ENCODE data around the gene TPD52L1. TPM values are rescaled to one million over a fixed set of nuclear protein-coding genes. Genes with fewer than 3 reads are reported as not detected.

TPD52L1 gene
- total and polyA plus RNA-seq, 2 donors (not counting 1 experiment from before 2014, with no cell fraction given), result not detected

DNA sequence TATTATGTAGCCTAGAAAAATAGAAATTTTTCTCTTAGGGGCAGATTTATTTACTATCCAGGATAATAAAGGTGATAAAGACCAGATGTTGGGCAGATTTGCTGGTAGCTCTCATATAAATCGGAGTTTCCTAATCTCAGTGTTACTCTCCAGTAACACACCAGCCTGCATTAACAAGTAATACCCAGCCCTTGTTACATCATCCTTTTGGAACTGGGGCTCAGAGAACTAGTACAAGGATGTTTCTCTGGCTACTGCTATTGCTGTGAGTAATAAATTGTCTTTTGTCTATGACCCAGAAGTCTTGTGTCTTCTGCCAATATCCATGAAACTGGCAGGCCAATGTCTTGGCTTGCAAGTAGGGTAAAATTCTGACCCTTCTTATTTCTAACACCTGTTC lies 16.8 kb downstream of the TPD52L1 start:
- Histone ChIP-seq H3K9me3 (ENCODE audit: control extremely low read depth in 1 of 3, control insufficient read depth in 2 of 3, insufficient read depth in 1 of 3, low read length in 2 of 3) (no peaks in the 10 kb centered on the region), H4K20me1 (ENCODE audit: control insufficient read depth, insufficient read depth, low read length, poor library complexity, severe bottlenecking) (no peaks in the 10 kb centered on the region), H3K9ac (ENCODE audit: low read length) (no peak overlapping the region), H3K27me3 (replicated peaks in 1 of 4; ENCODE audit: control extremely low read depth in 1 of 4, control insufficient read depth in 3 of 4, insufficient read depth in 4 of 4, low read length in 3 of 4) (no peaks in the 10 kb centered on the region), H3K27ac (ENCODE audit: low read length in 2 of 2) (no peak overlapping the region), H3K79me2 (ENCODE audit: control insufficient read depth, insufficient read depth, low read length) (no peaks in the 10 kb centered on the region), H3K4me1 (ENCODE audit: control insufficient read depth in 2 of 2, insufficient read depth in 2 of 2, low read length in 2 of 2) (no peaks in the 10 kb centered on the region), H2AFZ (ENCODE audit: insufficient read depth, low read depth, low read length, poor library complexity, severe bottlenecking) (no peak overlapping the region), H3K4me2 (replicated peaks; ENCODE audit: low read depth, low read length, poor library complexity, severe bottlenecking) (no peak overlapping the region), H3K36me3 (replicated peaks in 1 of 2; ENCODE audit: control extremely low read depth in 1 of 2, control insufficient read depth in 1 of 2, extremely low read depth in 1 of 2, insufficient read depth in 2 of 2, low read length in 1 of 2) (no peaks in the 10 kb centered on the region), H3K4me3 (ENCODE audit: control extremely low read depth in 1 of 5, extremely low read depth in 1 of 5, insufficient read depth in 1 of 5, low read depth in 2 of 5, low read length in 4 of 5) (no peak overlapping the region)
- WGBS (ENCODE audit: insufficient coverage), result no CpG with 5 or more reads among the region's 1 CpG
- ATAC-seq (ENCODE audit: low read depth), result no peak
- Mint-ChIP-seq H3K9me3 (ENCODE audit: insufficient read depth) (no peaks in the 10 kb centered on the region), H3K27ac (no peak overlapping the region), H3K4me1 (no peaks in the 10 kb centered on the region), H3K27me3 (peaks cover 12% of the 10 kb centered on the region), H3K4me3 (no peak overlapping the region)
- no peak for DNase-seq
- CTCF ChIA-PET, result no interaction called here
- intact Hi-C loops (cut with micrococcal nuclease), result no loop called here
- POLR2A ChIA-PET, result no interaction called here
- no peak for TF ChIP-seq CTCF (IDR thresholded peaks at IDR 0.05)
- no peak for TF ChIP-seq EZH2 (IDR thresholded peaks at IDR 0.05; ENCODE audit: borderline replicate concordance, insufficient read depth, low read depth, low read length, poor library complexity, severe bottlenecking)

DNA sequence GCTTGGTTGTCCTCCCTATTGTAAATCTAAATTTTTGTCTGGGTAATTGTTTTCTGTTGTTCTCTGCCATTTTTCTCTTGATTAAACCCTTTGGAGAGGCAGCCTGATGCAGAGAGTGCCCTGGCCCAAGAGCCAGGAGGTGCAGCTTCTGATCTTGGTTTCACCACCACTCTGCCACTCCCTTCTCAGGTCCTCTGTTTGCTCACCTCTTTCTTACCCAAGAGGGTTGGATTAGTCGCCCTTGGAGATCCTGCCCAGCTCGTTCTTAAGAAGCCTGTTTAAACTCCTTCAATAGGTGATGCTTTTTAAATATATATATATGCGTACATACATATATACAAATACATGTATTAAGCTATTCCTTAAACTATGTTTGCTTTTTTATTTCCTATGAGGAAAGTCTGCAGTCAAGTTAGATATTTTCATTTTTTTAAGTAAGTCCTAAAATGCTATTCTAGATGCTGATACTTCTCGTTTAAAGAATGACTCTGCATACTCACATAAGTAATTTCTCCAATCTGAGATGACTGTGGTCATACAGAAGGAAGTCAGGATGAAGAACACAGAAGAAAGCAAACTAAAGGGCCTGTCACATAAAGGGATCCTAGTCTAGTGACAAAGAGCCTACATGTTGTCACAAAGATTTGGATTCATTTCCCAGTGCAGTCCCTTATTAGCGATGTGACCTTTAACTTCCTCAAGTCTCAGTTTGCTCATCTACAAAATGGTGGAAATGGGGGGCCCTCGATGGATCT lies 19.9 kb downstream of the TPD52L1 start:
- Histone ChIP-seq H3K27me3 (replicated peaks in 1 of 4; ENCODE audit: control extremely low read depth in 1 of 4, control insufficient read depth in 3 of 4, insufficient read depth in 4 of 4, low read length in 3 of 4) (no peaks in the 10 kb centered on the region), H3K4me3 (ENCODE audit: control extremely low read depth in 1 of 5, extremely low read depth in 1 of 5, insufficient read depth in 1 of 5, low read depth in 2 of 5, low read length in 4 of 5) (no peak overlapping the region), H3K9ac (ENCODE audit: low read length) (no peak overlapping the region), H3K4me2 (replicated peaks; ENCODE audit: low read depth, low read length, poor library complexity, severe bottlenecking) (no peak overlapping the region), H2AFZ (ENCODE audit: insufficient read depth, low read depth, low read length, poor library complexity, severe bottlenecking) (no peak overlapping the region), H3K36me3 (replicated peaks in 1 of 2; ENCODE audit: control extremely low read depth in 1 of 2, control insufficient read depth in 1 of 2, extremely low read depth in 1 of 2, insufficient read depth in 2 of 2, low read length in 1 of 2) (no peaks in the 10 kb centered on the region), H3K9me3 (ENCODE audit: control extremely low read depth in 1 of 3, control insufficient read depth in 2 of 3, insufficient read depth in 1 of 3, low read length in 2 of 3) (no peaks in the 10 kb centered on the region), H3K4me1 (ENCODE audit: control insufficient read depth in 2 of 2, insufficient read depth in 2 of 2, low read length in 2 of 2) (no peaks in the 10 kb centered on the region), H3K79me2 (ENCODE audit: control insufficient read depth, insufficient read depth, low read length) (no peaks in the 10 kb centered on the region), H3K27ac (ENCODE audit: low read length in 2 of 2) (no peak overlapping the region), H4K20me1 (ENCODE audit: control insufficient read depth, insufficient read depth, low read length, poor library complexity, severe bottlenecking) (no peaks in the 10 kb centered on the region)
- intact Hi-C loops (cut with micrococcal nuclease), result no loop called here
- Mint-ChIP-seq H3K27me3 (peaks cover 16% of the 10 kb centered on the region), H3K4me1 (no peaks in the 10 kb centered on the region), H3K27ac (no peak overlapping the region), H3K4me3 (no peak overlapping the region), H3K9me3 (ENCODE audit: insufficient read depth) (no peaks in the 10 kb centered on the region)
- WGBS (ENCODE audit: insufficient coverage), result 60% methylated on average over 1 of the region's 6 CpGs
- CTCF ChIA-PET, result no interaction called here
- no peak for TF ChIP-seq EZH2 (IDR thresholded peaks at IDR 0.05; ENCODE audit: borderline replicate concordance, insufficient read depth, low read depth, low read length, poor library complexity, severe bottlenecking)
- DNase-seq, result no peak
- POLR2A ChIA-PET, result no interaction called here
- no peak for ATAC-seq (ENCODE audit: low read depth)
